DND-41 (cell line): ENCODE results near the gene GRIP2.

ENCODE experiments used
- EZH2 ChIP-seq: IDR thresholded peaks from 3 replicates; pipeline ENCODE4 v1.6.1; 2012; ENCODE audit warnings: borderline replicate concordance, low read depth, mild to moderate bottlenecking, moderate library complexity, low read length, inconsistent platforms; ENCODE audit not compliant: severe bottlenecking
- TF ChIP-seq, protein P1 (sequence below): IDR thresholded peaks from 2 replicates; pipeline ENCODE4 v1.5.1; 2012; ENCODE audit warnings: borderline replicate concordance, low read length, moderate library complexity, mild to moderate bottlenecking; ENCODE audit not compliant: poor library complexity, severe bottlenecking; ENCODE audit errors: extremely low read depth

DNA sequence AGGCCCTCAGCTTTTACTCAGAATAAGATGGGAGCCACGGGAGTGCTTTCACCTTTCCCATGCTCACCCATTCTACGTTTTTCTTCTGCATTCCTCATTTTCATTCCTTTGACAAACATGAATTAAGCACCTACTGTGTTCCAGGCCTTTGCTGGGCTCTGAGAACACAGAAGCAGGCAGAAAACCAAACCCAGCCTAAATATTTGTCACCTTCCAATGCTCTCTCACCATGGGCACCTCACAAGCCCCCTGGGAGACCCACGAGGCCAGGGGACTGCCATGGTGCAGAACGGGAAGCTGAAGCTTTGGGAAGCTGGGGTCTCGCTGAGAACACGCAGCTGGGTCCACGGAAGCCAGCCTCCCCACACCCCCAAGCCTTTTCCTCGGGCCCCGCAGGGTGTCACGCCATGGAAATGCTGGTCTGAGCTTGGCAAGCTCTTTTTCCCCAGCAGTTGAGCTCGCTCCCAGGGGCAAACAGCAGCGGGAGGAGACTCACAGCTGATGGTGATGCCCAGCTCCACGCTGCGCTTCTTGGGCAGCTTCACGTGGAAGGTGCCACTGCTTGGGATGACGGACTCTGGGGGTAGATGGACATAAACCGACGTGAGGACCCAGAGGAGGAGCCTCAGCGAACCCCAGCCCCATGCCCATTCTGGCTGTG is 27.7 kb downstream of the GRIP2 start:
- TF ChIP-seq, protein P1, sequence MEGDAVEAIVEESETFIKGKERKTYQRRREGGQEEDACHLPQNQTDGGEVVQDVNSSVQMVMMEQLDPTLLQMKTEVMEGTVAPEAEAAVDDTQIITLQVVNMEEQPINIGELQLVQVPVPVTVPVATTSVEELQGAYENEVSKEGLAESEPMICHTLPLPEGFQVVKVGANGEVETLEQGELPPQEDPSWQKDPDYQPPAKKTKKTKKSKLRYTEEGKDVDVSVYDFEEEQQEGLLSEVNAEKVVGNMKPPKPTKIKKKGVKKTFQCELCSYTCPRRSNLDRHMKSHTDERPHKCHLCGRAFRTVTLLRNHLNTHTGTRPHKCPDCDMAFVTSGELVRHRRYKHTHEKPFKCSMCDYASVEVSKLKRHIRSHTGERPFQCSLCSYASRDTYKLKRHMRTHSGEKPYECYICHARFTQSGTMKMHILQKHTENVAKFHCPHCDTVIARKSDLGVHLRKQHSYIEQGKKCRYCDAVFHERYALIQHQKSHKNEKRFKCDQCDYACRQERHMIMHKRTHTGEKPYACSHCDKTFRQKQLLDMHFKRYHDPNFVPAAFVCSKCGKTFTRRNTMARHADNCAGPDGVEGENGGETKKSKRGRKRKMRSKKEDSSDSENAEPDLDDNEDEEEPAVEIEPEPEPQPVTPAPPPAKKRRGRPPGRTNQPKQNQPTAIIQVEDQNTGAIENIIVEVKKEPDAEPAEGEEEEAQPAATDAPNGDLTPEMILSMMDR = no peak
- no peak for TF ChIP-seq EZH2
